GM12878 (cell line): ENCODE results near the gene SNX21. TPM values are rescaled to one million over a fixed set of nuclear protein-coding genes. Genes with fewer than 3 reads are reported as not detected.

Experiments
- ATAC-seq: fragments of 200-7000 bp; cut with Tn5 transposase; 3 replicates; pipeline ENCODE4 v1.9.1; 2020; ENCODE audit warnings: mild to moderate bottlenecking, moderate library complexity
- BruUV-seq: library from RNA; stranded (reverse); fragments of 400-500 nt; replicated peaks from 2 replicates; lab custom pipeline; 2021; lab: Mats Ljungman, UMichigan
- CTCF ChIA-PET: fragments of 300-600 bp; sonication (Branson Sonifier 250); formaldehyde crosslinking; extraction: SDS; loops from one replicate; lab custom pipeline; 2021; ENCODE audit warnings: inconsistent platforms; lab: Yijun Ruan, JAX
- POLR2A ChIA-PET: fragments of 350-600 bp; formaldehyde crosslinking; extraction: SDS; loops from one replicate; lab custom pipeline; 2021; ENCODE audit warnings: inconsistent platforms; lab: Charles Lee
- RAD21 ChIA-PET: fragments of 300-600 bp; sonication (Branson Sonifier 250); formaldehyde crosslinking; loops from one replicate; lab custom pipeline; 2023; ENCODE audit warnings: antibody characterized with exemption; ENCODE audit not compliant: unreplicated experiment; lab: Charles Lee
- SMC1A ChIA-PET: fragments of 300-600 bp; sonication (Branson Sonifier 250); formaldehyde crosslinking; loops from one replicate; lab custom pipeline; 2023; ENCODE audit not compliant: unreplicated experiment, uncharacterized antibody; lab: Charles Lee
- DNase-seq: peaks from one replicate; pipeline ENCODE4 v3.0.0-alpha.2; 2011; ENCODE audit warnings: low read depth, low spot score
- FAIRE-seq: peaks from 3 replicates; lab custom pipeline; 2011; peaks lifted over from hg19 to GRCh38; lab: Jason Lieb, UNC
- H2AFZ ChIP-seq: 2 replicates; pipeline ENCODE4 v1.6.0; 2011; ENCODE audit warnings: low read depth, low read length, control low read depth; ENCODE audit not compliant: control insufficient read depth
- H3K27ac ChIP-seq: 2 replicates; pipeline ENCODE4 v1.5.1; 2011; ENCODE audit warnings: control low read depth; ENCODE audit not compliant: control insufficient read depth, insufficient read depth
- H3K27me3 ChIP-seq, 2 experiments: replicated peaks in 1 of 2; 2 replicates each; pipeline versions ENCODE4 v1.6.0 to v1.6.1; 2011; ENCODE audit warnings: low read length in 1 of 2; ENCODE audit not compliant: control insufficient read depth in 2 of 2, insufficient read depth in 2 of 2
- H3K36me3 ChIP-seq, 2 experiments: 2 replicates each; pipeline ENCODE4 v1.5.1; 2011; ENCODE audit warnings: low read length in 1 of 2; ENCODE audit not compliant: control insufficient read depth in 2 of 2, insufficient read depth in 2 of 2
- H3K4me1 ChIP-seq: 2 replicates; pipeline ENCODE4 v1.6.1; 2011; ENCODE audit warnings: mild to moderate bottlenecking, low read length, moderate library complexity, mixed read lengths; ENCODE audit not compliant: control insufficient read depth, insufficient read depth
- H3K4me2 ChIP-seq: 2 replicates; pipeline ENCODE4 v1.6.0; 2011; ENCODE audit warnings: control low read depth; ENCODE audit not compliant: control insufficient read depth, insufficient read depth
- H3K4me3 ChIP-seq: fragments of 200-600 bp; sonication (generic); 2 replicates; pipeline ENCODE4 v1.5.1; 2016
- H3K79me2 ChIP-seq: 2 replicates; pipeline ENCODE4 v1.6.0; 2011; ENCODE audit warnings: low read length; ENCODE audit not compliant: control insufficient read depth, insufficient read depth
- H3K9ac ChIP-seq: 2 replicates; pipeline ENCODE4 v1.8.0; 2011; ENCODE audit warnings: low read length, control low read depth, mixed read lengths; ENCODE audit not compliant: control insufficient read depth, insufficient read depth
- H3K9me3 ChIP-seq: replicated peaks from 3 replicates; pipeline ENCODE4 v1.5.1; 2011; ENCODE audit warnings: mild to moderate bottlenecking, low read length; ENCODE audit not compliant: control insufficient read depth, insufficient read depth
- H4K20me1 ChIP-seq: 2 replicates; pipeline ENCODE4 v1.6.0; 2011; ENCODE audit not compliant: control insufficient read depth, insufficient read depth
- BCL11A ChIP-seq: IDR thresholded peaks from 2 replicates; pipeline ENCODE4 v1.6.1; 2011; ENCODE audit warnings: low read depth, low read length
- BRCA1 ChIP-seq: IDR thresholded peaks from 2 replicates; pipeline ENCODE4 v1.6.1; 2011; ENCODE audit warnings: low read depth, low read length, improper control_type of control experiment
- FOXM1 ChIP-seq: IDR thresholded peaks from 2 replicates; pipeline ENCODE4 v1.6.1; 2012; ENCODE audit warnings: low read depth, mild to moderate bottlenecking, inconsistent platforms, low read length, moderate library complexity
- IRF4 ChIP-seq: IDR thresholded peaks from 2 replicates; pipeline ENCODE4 v1.6.1; 2011; ENCODE audit warnings: low read depth, low read length
- JUNB ChIP-seq: IDR thresholded peaks from 2 replicates; pipeline ENCODE4 v1.6.1; 2016; ENCODE audit warnings: antibody characterized with exemption, mild to moderate bottlenecking
- LARP7 ChIP-seq: fragments of 450-650 bp; IDR thresholded peaks from 2 replicates; pipeline ENCODE4 v1.6.1; 2017; ENCODE audit warnings: mild to moderate bottlenecking
- MEF2B ChIP-seq: fragments of 450-650 bp; IDR thresholded peaks from 2 replicates; pipeline ENCODE4 v1.6.1; 2018; ENCODE audit warnings: mild to moderate bottlenecking, moderate library complexity; ENCODE audit not compliant: partially characterized antibody, poor library complexity, severe bottlenecking
- SIX5 ChIP-seq: IDR thresholded peaks from 2 replicates; pipeline ENCODE4 v1.6.1; 2011; ENCODE audit warnings: mild to moderate bottlenecking, low read depth, low read length, moderate library complexity; ENCODE audit not compliant: severe bottlenecking
- SPI1 ChIP-seq: IDR thresholded peaks from 2 replicates; pipeline ENCODE4 v1.6.1; 2011; ENCODE audit warnings: low read depth, mild to moderate bottlenecking, low read length, moderate library complexity, borderline replicate concordance; ENCODE audit not compliant: insufficient read depth
- ZNF217 ChIP-seq: fragments of 450-650 bp; IDR thresholded peaks from 2 replicates; pipeline ENCODE4 v1.6.1; 2017; ENCODE audit warnings: antibody characterized with exemption, mild to moderate bottlenecking
- WGBS: methylation state at CpG from one replicate; pipeline ENCODE4 v1.1.6; 2016; ENCODE audit warnings: low lambda C conversion rate; ENCODE audit not compliant: insufficient replicate concordance, insufficient coverage; ENCODE audit errors: missing lambda C conversion rate; 5-methylcytosine and 5-hydroxymethylcytosine counted together
- in situ Hi-C: fragments of 300-500 bp; cut with MboI; formaldehyde crosslinking; loops from 9 replicates; pipeline ENCODE4 v1.14.3; 2018; ENCODE audit warnings: mixed read lengths
- intact Hi-C: fragments of 100-400 bp; cut with micrococcal nuclease; formaldehyde crosslinking; loops from one replicate; pipeline ENCODE4 v1.14.2; 2022; ENCODE audit not compliant: unreplicated experiment
- polyA plus RNA-seq, 11 experiments: library from polyadenylated mRNA; depleted of rRNA in 4 of 11; unstranded in 6 of 11; stranded (reverse) in 5 of 11; fragments of >200 nt; fragmentation: Nextera tagmentation in 4 of 11; fragmentation: Illumina TruSeq in 1 of 11; extraction: Ambion mirVana in 4 of 11; extraction: Trizol in 1 of 11; gene quantifications; 1 replicate in 1 of 11; 2 replicates in 10 of 11; pipeline versions ENCODE4 v1.2.1 to v1.2.3, GENCODE V29; 2011 to 2016; ENCODE audit warnings: inconsistent platforms in 2 of 11, missing spikeins in 2 of 11, low read depth in 1 of 11
- total RNA-seq, 4 experiments: library from RNA; depleted of rRNA in 3 of 4; stranded (reverse); fragments of >200 nt in 3 of 4; fragmentation: Illumina TruSeq in 1 of 4; extraction: Trizol in 1 of 4; gene quantifications; 2 replicates each; pipeline versions ENCODE4 v1.2.1 to v1.2.3, GENCODE V29; 2013 to 2021
- TF ChIP-seq, protein P1 (sequence below): IDR thresholded peaks from 2 replicates; pipeline ENCODE4 v1.6.1; 2012; ENCODE audit warnings: low read length, inconsistent platforms

SNX21 gene
- total and polyA plus RNA-seq, 10 of the 15 experiments (the other 5 are each of a cell fraction or from before 2014, with no cell fraction given) = 0.10 to 1.4 (median 0.57) TPM

DNA sequence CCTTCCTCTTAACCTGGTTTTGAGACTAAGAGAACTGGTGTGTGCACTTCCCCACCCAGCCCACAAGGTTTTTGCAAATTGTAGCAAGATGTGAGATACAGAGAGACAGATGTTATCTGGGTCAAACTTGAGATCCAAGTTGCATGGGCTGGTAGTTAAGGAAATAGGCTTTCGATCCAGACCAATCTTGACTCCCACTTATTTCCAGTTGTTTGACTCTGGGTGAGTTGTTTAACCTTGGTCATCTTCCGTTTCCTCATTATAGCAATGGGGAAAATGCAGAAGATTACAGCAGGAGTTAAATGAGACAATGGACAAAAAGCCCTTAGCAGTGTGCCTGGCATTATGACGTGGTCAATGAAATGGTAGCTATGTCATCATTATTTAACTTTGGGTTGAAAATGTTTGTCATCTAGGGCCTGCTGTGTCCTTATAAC is 1.7 kb downstream of the SNX21 start:
- no peaks in the 10 kb centered on the region for H4K20me1 ChIP-seq
- H3K79me2 ChIP-seq = no peaks in the 10 kb centered on the region
- intact Hi-C loops (no loop called here), in situ Hi-C loops (no loop called here)
- no peak overlapping the region for H3K27ac ChIP-seq
- H3K9me3 ChIP-seq = no peaks in the 10 kb centered on the region
- no peak overlapping the region for H3K9ac ChIP-seq
- ChIA-PET CTCF (interaction anchor here (1.6 kb wide), 1 partner anchor 17 kb away, joined by 4 read pairs; no protein-coding TSS in a partner anchor), SMC1A (no interaction called here), POLR2A (no interaction called here), RAD21 (no interaction called here)
- H3K4me3 ChIP-seq = no peak overlapping the region
- FAIRE-seq = no peak
- no peak overlapping the region for H3K4me2 ChIP-seq
- H3K4me1 ChIP-seq = peaks cover 3% of the 10 kb centered on the region
- ATAC-seq = no peak
- WGBS = 91% methylated on average over 3 of the region's 3 CpGs
- no peak overlapping the region for H2AFZ ChIP-seq
- no TSS peak for BruUV-seq
- no peaks in the 10 kb centered on the region for H3K36me3 ChIP-seq
- TF ChIP-seq ZNF217 = no peak
- peak; percentile 26; the same call in 1 of the 2 replicates for TF ChIP-seq SPI1
- no peaks in the 10 kb centered on the region for H3K27me3 ChIP-seq
- no peak for DNase-seq

DNA sequence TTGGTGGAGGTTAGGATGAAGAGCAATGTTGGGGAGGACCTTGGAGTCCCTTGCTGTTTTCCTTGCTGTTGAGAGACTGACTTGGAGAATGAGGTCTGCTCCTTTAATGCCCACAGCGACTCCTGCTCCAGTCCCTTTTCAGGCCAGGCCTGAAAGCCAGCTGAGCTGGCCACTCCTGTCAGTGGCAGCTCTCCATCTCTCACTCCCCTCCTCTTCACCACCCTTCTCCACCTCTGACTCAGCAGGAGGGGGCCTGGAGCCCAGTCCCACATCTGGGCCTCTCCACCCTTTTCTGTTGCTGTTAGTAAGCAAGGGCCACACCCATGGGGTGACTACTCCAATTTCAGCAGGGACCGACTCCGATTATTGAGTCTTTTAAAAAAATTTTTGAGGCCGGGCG is 2.2 kb downstream of the SNX21 start:
- 99% methylated on average over 5 of the region's 5 CpGs for WGBS
- Histone ChIP-seq H3K27me3 (no peaks in the 10 kb centered on the region), H3K9ac (no peak overlapping the region), H3K79me2 (no peaks in the 10 kb centered on the region), H3K36me3 (no peaks in the 10 kb centered on the region; a peak in 1 of 4 replicates), H2AFZ (no peak overlapping the region), H3K4me2 (no peak overlapping the region), H3K9me3 (no peaks in the 10 kb centered on the region), H3K4me1 (peaks cover 3% of the 10 kb centered on the region), H4K20me1 (no peaks in the 10 kb centered on the region), H3K4me3 (no peak overlapping the region), H3K27ac (no peak overlapping the region)
- ATAC-seq (no peak), DNase-seq (no peak), FAIRE-seq (no peak)
- ChIA-PET RAD21 (no interaction called here), CTCF (no interaction called here), SMC1A (interaction anchor here (0.5 kb wide), 1 partner anchor 442 kb away, joined by 3 read pairs; no protein-coding TSS in a partner anchor), POLR2A (no interaction called here)
- BruUV-seq = no TSS peak
- TF ChIP-seq SPI1 (no peak), LARP7 (no peak), MEF2B (no peak), BCL11A (no peak), JUNB (no peak), BRCA1 (no peak), IRF4 (no peak), SIX5 (no peak), FOXM1 (no peak)
- TF ChIP-seq, protein P1, sequence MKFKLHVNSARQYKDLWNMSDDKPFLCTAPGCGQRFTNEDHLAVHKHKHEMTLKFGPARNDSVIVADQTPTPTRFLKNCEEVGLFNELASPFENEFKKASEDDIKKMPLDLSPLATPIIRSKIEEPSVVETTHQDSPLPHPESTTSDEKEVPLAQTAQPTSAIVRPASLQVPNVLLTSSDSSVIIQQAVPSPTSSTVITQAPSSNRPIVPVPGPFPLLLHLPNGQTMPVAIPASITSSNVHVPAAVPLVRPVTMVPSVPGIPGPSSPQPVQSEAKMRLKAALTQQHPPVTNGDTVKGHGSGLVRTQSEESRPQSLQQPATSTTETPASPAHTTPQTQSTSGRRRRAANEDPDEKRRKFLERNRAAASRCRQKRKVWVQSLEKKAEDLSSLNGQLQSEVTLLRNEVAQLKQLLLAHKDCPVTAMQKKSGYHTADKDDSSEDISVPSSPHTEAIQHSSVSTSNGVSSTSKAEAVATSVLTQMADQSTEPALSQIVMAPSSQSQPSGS = no peak
- intact Hi-C loops (no loop called here), in situ Hi-C loops (no loop called here)
